UCSD-AML1 (cell line): Measurements from ENCODE around the gene RNF41.

Source experiments
- DNase-seq: peaks from one replicate; lab custom pipeline; 2025; ENCODE audit not compliant: unreplicated experiment; lab: John Stamatoyannopoulos, UW

Gene RNF41

GRCh38 chr12:56244494-56244893 lies 22.8 kb upstream of the RNF41 start:
- no peak for DNase-seq

- DNase-seq = no peak
These were observed 22.0 kb upstream of the RNF41 start for GRCh38 chr12:56243731-56244181.

GRCh38 chr12:56242986-56243385 lies 21.3 kb upstream of the RNF41 start:
- DNase-seq = no peak

- DNase-seq = no peak
These were observed 19.9 kb upstream of the RNF41 start for GRCh38 chr12:56241424-56242303.

- DNase-seq = no peak
These were observed 15.8 kb upstream of the RNF41 start for GRCh38 chr12:56237552-56237951.

GRCh38 chr12:56236985-56237384 lies 15.3 kb upstream of the RNF41 start:
- DNase-seq = no peak

GRCh38 chr12:56236091-56236490 lies 14.4 kb upstream of the RNF41 start:
- DNase-seq = no peak

- DNase-seq = no peak
These were observed 13.2 kb upstream of the RNF41 start for GRCh38 chr12:56234746-56235436.

- DNase-seq = no peak
These were observed 9.5 kb upstream of the RNF41 start for GRCh38 chr12:56231184-56231582.

GRCh38 chr12:56230432-56231183 lies 8.9 kb upstream of the RNF41 start:
- DNase-seq = no peak

- no peak for DNase-seq
These were observed 8.3 kb upstream of the RNF41 start, which contains the start of gene SLC39A5 for GRCh38 chr12:56229916-56230431. Gene SLC39A5, plus strand, starts transcription at chr12:56230051. Its CDS starts 1,224 bp downstream, at chr12:56231275.

- DNase-seq = no peak
These were observed 7.4 kb upstream of the RNF41 start for GRCh38 chr12:56229082-56229481.

- DNase-seq = no peak
These were observed 3.2 kb upstream of the RNF41 start for GRCh38 chr12:56224954-56225353.

- peak; percentile 97 for DNase-seq
These were observed 2.5 kb upstream of the RNF41 start, which contains the start of gene NABP2 for GRCh38 chr12:56224102-56224701. Gene NABP2, plus strand, starts transcription at chr12:56224342. Its CDS starts 515 bp downstream, at chr12:56224857.

GRCh38 chr12:56223571-56224101 lies 1.9 kb upstream of the RNF41 start:
- no peak for DNase-seq

GRCh38 chr12:56222531-56222895 lies 791 bp upstream of the RNF41 start:
- no peak for DNase-seq

- DNase-seq = peak; percentile 60
These were observed 428 bp downstream of the RNF41 start for GRCh38 chr12:56221232-56221756.

- peak; percentile 47 for DNase-seq
These were observed 1.0 kb downstream of the RNF41 start for GRCh38 chr12:56220611-56221231.

GRCh38 chr12:56219840-56220239 lies 1.9 kb downstream of the RNF41 start:
- DNase-seq = no peak

- DNase-seq = no peak
These were observed 5.3 kb downstream of the RNF41 start for GRCh38 chr12:56216461-56216860.
